ENCODE results near the gene SNAP23. TPM values are rescaled to one million over a fixed set of nuclear protein-coding genes. Genes with fewer than 3 reads are reported as not detected.

SNAP23 gene
- total RNA-seq, 3 donors from 2014 or later = 65.3 to 97.9 (median 90.3) TPM

DNA sequence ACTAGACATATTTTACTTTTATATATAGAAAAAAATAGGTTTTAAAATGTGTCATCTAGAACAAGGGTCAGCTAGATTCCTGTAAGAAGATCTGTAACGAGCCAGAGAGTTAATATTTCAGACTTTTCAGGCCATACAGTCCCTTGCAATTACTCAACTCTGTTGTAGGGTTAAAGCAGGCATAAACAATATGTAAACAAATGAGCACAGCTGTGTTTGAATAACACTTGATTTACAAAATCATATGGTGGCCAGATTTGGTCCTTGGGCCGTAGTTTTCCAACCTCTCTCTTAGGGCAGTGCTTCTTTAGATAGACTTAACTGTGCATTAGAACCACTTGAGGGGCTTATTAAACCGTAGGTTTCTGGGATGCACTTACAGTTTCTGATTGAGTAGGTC is 33.5 kb downstream of the SNAP23 start:
- Histone ChIP-seq H3K4me3 (no peak overlapping the region), H3K9me3 (no peaks in the 10 kb centered on the region), H3K4me1 (ENCODE audit: low read depth) (no peaks in the 10 kb centered on the region), H3K36me3 (ENCODE audit: low read depth) (no peaks in the 10 kb centered on the region)
- TF ChIP-seq, protein P1, sequence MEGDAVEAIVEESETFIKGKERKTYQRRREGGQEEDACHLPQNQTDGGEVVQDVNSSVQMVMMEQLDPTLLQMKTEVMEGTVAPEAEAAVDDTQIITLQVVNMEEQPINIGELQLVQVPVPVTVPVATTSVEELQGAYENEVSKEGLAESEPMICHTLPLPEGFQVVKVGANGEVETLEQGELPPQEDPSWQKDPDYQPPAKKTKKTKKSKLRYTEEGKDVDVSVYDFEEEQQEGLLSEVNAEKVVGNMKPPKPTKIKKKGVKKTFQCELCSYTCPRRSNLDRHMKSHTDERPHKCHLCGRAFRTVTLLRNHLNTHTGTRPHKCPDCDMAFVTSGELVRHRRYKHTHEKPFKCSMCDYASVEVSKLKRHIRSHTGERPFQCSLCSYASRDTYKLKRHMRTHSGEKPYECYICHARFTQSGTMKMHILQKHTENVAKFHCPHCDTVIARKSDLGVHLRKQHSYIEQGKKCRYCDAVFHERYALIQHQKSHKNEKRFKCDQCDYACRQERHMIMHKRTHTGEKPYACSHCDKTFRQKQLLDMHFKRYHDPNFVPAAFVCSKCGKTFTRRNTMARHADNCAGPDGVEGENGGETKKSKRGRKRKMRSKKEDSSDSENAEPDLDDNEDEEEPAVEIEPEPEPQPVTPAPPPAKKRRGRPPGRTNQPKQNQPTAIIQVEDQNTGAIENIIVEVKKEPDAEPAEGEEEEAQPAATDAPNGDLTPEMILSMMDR (IDR thresholded peaks at IDR 0.05) = no peak
- ATAC-seq = no peak
- intact Hi-C loops (cut with DNase I, micrococcal nuclease) = no loop called here
- no peak for DNase-seq

DNA sequence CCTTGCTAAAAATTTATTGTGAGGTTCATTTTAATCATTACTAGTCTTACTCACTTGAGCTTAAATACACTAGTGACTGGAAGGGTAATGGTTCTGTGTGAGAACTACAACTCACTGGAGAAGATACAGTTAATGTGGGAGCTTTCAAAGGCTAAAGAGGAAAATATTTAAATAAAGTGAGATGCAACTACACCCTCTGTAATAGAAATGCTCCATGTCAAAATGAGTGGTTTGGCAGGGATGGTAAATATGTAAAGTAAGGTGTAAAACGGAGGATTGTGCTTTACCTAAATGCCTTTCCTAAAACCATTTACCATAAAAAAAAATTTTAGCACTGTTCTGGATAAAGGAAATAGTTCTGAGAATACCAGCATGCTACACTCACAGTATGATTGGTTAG is 37.8 kb downstream of the SNAP23 start:
- Histone ChIP-seq H3K36me3 (ENCODE audit: low read depth) (no peaks in the 10 kb centered on the region), H3K4me3 (no peak overlapping the region), H3K9me3 (no peaks in the 10 kb centered on the region), H3K4me1 (ENCODE audit: low read depth) (no peaks in the 10 kb centered on the region)
- ATAC-seq = no peak
- TF ChIP-seq, protein P1 (IDR thresholded peaks at IDR 0.05) = no peak
- DNase-seq = no peak
- intact Hi-C loops (cut with DNase I, micrococcal nuclease) = no loop called here

DNA sequence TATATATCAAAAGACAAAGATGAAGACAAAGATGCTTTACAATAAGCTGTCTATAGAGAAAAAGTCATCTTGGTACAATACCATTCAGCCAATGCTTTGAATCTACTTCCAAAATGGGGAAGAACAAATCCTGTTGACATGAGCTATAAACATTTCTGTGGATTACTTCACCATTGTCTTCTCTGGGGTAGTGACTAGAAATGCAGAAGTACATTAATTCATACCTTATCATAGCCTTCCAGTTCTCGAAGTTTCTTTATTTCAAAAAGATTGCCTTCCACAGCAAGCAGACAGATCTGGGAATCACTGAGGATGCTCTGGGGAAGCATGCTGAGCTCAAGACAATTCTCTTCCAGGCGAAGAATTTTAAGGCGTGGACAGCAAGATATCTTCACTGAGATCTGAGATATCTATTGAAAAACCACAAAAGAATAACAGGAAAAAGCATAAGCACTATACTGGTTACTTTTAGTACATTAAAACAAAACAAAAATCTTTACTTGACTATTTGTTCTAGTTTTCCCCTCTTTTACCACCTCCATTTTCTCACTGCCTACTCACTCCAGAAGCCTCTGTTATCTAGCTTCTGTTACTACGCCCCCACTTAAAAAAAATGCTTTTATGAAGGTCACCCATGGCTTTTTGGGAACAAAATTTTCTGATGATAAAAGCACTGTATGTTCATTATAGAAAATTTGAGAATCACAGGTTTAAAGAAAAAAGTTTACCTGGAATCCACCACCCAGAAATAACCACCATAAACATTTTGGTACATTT is 49.6 kb downstream of the SNAP23 start:
- TF ChIP-seq, protein P1 (IDR thresholded peaks at IDR 0.05) = no peak
- intact Hi-C loops (cut with DNase I, micrococcal nuclease) = loop anchor here in 1 of 2 donors (10.0 kb wide), 1 partner anchor 110 kb away; no protein-coding TSS in a partner anchor

DNA sequence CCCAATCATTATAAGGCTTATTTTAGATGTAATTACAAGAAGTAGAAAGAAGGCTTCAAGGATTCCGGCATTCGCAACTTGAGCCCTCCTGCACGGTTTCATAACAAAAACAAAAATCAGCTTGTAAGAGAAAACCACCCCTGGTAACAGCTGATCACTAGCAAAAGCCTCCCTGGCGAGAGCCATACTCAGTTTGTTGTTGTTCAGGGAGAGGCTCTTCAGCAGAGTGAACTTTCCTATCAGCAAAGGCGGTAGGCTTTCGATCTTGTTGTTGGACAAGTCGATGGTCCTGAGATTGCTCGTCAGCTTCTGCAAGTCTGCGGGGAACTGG is 52.4 kb downstream of the SNAP23 start:
- TF ChIP-seq, protein P1 (IDR thresholded peaks at IDR 0.05) = no peak
- intact Hi-C loops (cut with DNase I, micrococcal nuclease) = loop anchor here in 1 of 2 donors (10.0 kb wide), 1 partner anchor 107 kb away; no protein-coding TSS in a partner anchor
- Histone ChIP-seq H3K4me3 (peak overlapping the region; percentile 90), H3K9me3 (no peaks in the 10 kb centered on the region), H3K36me3 (ENCODE audit: low read depth) (peaks cover 4% of the 10 kb centered on the region), H3K4me1 (ENCODE audit: low read depth) (peaks cover 22% of the 10 kb centered on the region)
- ATAC-seq = peak; percentile 42
- peak in 1 of 3 donors; percentile 37 for DNase-seq

More for the DNA sequence above, 49.6 kb downstream of the SNAP23 start:
- Histone ChIP-seq H3K4me3 (no peak overlapping the region), H3K4me1 (ENCODE audit: low read depth) (peaks cover 16% of the 10 kb centered on the region), H3K36me3 (ENCODE audit: low read depth) (peaks cover 4% of the 10 kb centered on the region), H3K9me3 (no peaks in the 10 kb centered on the region)
- ATAC-seq = no peak
- DNase-seq = no peak

DNA sequence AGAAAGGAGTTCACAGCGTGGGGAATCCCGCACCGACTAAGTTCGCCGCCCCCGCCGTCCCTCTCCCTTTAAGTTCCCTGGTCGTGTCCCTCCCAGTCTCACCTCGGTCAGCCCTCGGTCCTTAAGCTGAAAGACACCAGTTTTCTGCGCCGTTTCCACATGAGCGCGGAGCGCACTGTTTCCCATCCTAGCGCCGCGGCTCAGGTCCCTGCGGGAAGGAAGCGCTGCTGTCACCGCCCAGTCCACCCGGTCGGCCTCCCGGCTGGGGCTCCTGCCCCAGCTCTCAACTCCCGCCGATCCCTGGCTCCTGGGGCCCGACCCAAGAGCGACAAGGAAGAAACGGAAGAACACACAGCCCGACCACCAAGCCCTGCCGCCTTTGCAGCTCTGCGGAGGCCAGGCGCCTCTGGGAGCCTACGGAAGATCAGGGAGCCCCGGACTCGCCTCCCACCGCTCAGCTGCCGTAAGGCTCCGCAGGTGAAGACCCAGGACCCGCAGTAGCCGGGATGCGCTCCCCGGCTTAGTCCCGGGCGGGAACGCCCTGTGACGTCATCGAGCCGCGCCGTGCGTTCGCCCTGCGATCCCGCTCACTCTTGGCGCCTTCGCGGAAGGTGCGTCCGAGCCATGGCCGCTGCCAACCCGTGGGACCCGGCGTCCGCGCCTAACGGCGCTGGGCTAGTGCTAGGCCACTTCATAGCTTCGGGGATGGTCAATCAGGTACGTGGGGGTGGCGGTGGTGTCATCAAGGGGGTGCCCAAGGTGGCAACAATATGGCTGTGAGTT is 53.0 kb downstream of the SNAP23 start, which contains the start of the genes HAUS2 and LRRC57:
HAUS2 (plus strand) TSS at position 590 of the 783 bp plus-strand sequence; CDS start at position 625, 35 bp downstream.
LRRC57 (minus strand) TSS at position 545 of the 783 bp plus-strand sequence; CDS start at position 186, 359 bp downstream.
- Histone ChIP-seq H3K36me3 (ENCODE audit: low read depth) (peaks cover 4% of the 10 kb centered on the region), H3K4me1 (ENCODE audit: low read depth) (peaks cover 22% of the 10 kb centered on the region), H3K4me3 (peak within 1 kb of the TSS; percentile 90), H3K9me3 (no peaks in the 10 kb centered on the region)
- TF ChIP-seq, protein P1 (IDR thresholded peaks at IDR 0.05) = no peak
- ATAC-seq (peak; percentile 98), DNase-seq (peak; percentile 93 to 95 (median 94))
- intact Hi-C loops (cut with DNase I, micrococcal nuclease) = loop anchor here in 1 of 2 donors (10.0 kb wide), 1 partner anchor 106 kb away; no protein-coding TSS in a partner anchor
